ENCODE results near the gene BSDC1.

BSDC1 gene

DNA sequence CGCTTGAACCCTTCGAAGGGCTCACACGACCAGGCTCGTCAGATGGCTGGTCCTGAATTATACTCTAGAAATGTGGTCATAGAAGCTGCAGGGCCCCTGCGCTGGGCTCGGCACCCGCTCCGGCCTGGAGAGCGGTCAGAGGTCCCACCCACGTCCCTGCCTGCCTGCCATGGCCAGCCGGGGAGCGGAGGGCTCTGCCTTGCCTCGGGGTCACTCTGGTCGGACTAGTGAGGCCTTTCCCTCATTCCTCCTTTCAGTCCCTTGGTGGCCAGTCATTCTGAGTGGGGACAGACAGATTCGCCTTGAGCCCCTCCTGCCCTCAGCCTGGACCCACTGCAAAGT, 57.7 kb downstream of the BSDC1 start:
- no peak overlapping the region; the same call in 1 of the 2 replicates for H3K4me3 ChIP-seq (ENCODE audit: low read length)
- DNase-seq (ENCODE audit: low read depth), result no peak
- TF ChIP-seq, protein P1, sequence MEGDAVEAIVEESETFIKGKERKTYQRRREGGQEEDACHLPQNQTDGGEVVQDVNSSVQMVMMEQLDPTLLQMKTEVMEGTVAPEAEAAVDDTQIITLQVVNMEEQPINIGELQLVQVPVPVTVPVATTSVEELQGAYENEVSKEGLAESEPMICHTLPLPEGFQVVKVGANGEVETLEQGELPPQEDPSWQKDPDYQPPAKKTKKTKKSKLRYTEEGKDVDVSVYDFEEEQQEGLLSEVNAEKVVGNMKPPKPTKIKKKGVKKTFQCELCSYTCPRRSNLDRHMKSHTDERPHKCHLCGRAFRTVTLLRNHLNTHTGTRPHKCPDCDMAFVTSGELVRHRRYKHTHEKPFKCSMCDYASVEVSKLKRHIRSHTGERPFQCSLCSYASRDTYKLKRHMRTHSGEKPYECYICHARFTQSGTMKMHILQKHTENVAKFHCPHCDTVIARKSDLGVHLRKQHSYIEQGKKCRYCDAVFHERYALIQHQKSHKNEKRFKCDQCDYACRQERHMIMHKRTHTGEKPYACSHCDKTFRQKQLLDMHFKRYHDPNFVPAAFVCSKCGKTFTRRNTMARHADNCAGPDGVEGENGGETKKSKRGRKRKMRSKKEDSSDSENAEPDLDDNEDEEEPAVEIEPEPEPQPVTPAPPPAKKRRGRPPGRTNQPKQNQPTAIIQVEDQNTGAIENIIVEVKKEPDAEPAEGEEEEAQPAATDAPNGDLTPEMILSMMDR (conservative IDR thresholded peaks at IDR 0.05; ENCODE audit: low read length), result no peak

DNA sequence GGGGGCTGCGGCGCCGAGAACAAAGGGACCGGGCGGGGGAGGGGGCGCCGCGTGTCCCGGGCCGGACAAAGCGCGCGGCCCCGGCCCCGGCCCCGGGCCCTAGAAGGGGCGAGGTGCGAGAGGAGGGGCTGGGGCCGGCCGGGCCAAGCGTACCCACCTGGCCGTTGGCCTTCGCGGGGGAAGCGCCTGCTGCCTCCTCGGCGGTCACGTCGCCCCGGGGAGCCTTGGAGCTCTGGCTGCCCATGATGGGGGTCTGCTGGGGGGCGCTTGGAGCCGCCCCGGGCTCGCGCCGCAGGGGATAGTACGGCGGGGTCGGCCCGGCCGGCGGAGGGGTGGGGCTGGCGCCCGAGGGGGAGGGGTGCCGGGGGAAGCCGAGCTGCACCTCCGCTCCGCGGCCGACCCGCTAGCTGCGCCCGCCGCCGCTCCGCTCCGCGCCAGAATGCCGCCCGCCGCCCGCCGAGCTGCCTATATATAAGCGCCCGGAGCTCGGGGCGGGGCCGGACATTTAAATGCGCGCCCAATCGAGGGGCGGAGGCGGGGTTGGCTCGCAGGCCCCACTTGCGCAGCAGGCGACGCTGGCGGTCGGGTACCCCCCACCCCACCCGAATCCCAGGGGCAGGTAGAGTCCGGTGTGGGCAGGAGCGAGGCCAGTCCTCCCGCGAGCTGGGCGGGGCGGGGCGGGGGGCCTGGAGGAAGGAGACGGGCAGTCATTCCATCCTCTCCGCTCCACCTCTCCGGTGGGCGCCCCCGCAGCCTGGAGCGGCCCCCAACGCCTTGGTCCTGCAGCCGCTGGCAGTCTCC, 58.3 kb downstream of the BSDC1 start, which contains the start of gene MARCKSL1:
TSS of gene MARCKSL1 (minus strand) at position 444 of the 801 bp plus-strand sequence. CDS start at position 244, 200 bp downstream.
- TF ChIP-seq, protein P1 (conservative IDR thresholded peaks at IDR 0.05; ENCODE audit: low read length), result no peak
- peak; percentile 54 for DNase-seq (ENCODE audit: low read depth)
- H3K4me3 ChIP-seq (ENCODE audit: low read length), result peak within 1 kb of the TSS; percentile 61

DNA sequence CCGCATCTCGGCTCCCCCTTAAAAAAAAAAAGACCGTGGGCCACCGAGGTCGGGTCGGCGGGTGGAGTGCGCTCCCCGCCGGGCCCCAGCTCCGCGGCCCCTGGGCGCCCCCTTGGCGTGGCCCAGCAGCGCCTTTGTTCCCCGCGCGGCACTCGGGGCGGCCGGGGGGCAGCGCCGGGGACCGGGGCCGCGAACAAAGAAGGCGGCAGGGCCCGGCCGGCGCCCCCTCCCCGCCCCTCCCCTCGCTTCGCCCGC, 58.8 kb downstream of the BSDC1 start:
- no peak for DNase-seq (ENCODE audit: low read depth)
- peak overlapping the region; percentile 61 for H3K4me3 ChIP-seq (ENCODE audit: low read length)

DNA sequence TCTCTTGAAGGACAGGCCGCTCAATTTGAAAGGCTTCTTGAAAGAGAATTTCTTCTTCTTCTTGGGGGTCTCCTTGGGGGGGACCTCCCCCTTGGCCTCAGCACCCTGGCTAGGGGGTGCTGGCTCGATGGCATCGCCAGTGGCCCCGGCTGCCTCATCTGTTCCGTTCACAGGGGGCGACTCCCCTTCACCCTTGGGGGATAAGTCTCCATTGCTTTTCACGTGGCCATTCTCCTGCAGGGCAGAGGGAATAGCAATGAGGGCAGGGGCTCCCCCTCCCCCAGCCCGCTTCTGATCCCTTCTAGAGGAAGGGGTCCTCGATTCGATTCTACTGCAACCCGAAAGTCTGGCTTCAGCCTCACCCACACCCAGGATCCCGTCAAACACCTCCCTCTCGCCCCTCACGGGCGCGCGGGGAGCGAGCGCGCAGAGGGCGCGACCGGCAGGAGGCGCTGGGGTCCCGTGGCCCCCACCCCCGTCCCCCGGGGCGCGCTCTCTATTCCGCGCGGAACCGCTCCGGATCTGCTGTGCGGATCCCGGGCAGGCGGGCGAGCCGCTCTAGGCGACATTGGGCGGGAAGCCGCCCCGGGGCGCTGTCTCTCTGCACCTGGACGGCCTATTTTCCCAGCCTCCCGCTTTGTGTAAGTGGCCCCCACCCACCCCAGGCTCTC, 59.2 kb downstream of the BSDC1 start:
- TF ChIP-seq, protein P1 (conservative IDR thresholded peaks at IDR 0.05; ENCODE audit: low read length), result peak; percentile 49
- H3K4me3 ChIP-seq (ENCODE audit: low read length), result peak overlapping the region; percentile 61
- peak; percentile 24 for DNase-seq (ENCODE audit: low read depth)

More for the DNA sequence above, 58.8 kb downstream of the BSDC1 start:
- TF ChIP-seq, protein P1 (conservative IDR thresholded peaks at IDR 0.05; ENCODE audit: low read length), result no peak

DNA sequence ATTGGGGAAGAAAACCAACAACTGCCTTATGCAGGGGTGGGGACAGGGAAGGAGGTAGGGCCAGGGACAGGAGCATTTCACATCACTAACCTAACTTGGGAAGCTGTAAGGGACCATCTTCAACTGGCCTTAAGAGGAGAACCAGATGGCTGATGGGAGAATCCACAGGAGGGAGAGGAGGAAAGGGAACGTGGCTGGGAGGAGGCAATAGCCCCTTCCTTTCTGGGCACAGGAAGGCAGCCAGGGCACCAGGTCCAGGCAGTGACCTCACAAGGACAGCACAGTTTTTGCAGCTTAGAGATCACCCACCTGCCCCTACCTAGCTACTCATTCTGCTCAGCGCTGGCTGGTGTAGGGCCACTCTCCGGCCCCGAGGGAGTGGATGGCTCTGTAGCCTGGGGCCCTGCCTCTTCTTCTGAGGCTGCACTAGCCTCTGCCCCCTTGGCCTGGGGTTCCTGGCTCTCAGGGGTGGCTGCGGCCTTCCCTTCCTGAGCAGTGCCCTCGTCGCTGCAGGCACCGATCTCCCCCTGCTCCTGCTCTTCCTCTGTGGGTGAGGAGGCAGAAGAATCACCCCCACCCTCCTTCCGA, 59.9 kb downstream of the BSDC1 start:
- H3K4me3 ChIP-seq (ENCODE audit: low read length), result peak overlapping the region; percentile 61
- DNase-seq (ENCODE audit: low read depth), result no peak
- TF ChIP-seq, protein P1 (conservative IDR thresholded peaks at IDR 0.05; ENCODE audit: low read length), result no peak

DNA sequence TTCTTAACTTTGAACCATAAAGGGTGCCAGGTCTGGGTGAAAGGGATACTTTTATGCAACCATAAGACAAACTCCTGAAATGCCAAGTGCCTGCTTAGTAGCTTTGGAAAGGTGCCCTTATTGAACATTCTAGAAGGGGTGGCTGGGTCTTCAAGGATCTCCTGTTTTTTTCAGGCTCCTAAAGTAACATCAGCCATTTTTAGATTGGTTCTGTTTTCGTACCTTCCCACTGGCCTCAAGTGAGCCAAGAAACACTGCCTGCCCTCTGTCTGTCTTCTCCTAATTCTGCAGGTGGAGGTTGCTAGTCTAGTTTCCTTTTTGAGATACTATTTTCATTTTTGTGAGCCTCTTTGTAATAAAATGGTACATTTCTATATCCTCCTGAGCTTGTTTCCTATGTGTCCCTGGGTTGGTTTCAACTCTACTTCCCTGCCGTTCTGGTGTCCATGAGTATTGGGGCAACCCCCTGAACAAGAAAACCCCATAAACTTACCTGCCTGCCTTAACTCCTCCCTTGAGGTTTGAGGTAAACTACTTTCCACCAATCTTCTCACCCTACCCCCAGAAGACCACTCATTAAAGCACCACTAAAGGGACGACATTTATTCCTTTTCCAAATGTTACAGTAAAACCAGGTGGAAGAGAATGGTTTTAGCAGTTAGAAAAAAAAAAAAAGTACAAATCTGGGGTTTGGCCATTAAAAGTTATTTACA, 60.8 kb downstream of the BSDC1 start:
- H3K4me3 ChIP-seq (ENCODE audit: low read length), result no peak overlapping the region
- no peak for DNase-seq (ENCODE audit: low read depth)
- TF ChIP-seq, protein P1 (conservative IDR thresholded peaks at IDR 0.05; ENCODE audit: low read length), result no peak

Data from AG10803 (cell line).